H1 (cell line): ENCODE data around the gene OR10AD1. TPM values are rescaled to one million over a fixed set of nuclear protein-coding genes. Genes with fewer than 3 reads are reported as not detected.

ENCODE experiments used
- SIRT6 ChIP-seq: IDR thresholded peaks from one replicate; pipeline ENCODE4 v1.7.1; 2012; ENCODE audit warnings: low read length, inconsistent platforms
- polyA plus RNA-seq, 7 experiments: library from polyadenylated mRNA; depleted of rRNA in 3 of 7; stranded (reverse) in 5 of 7; unstranded in 2 of 7; fragments of >200 nt in 5 of 7; fragments of 200-250 nt in 2 of 7; gene quantifications; 1 replicate in 5 of 7; 2 replicates in 1 of 7; 4 replicates in 1 of 7; pipeline versions ENCODE4 v1.2.1 to v1.2.3, GENCODE V29; 2011 to 2013; ENCODE audit warnings: missing spikeins in 2 of 7, mixed read lengths in 2 of 7
- total RNA-seq: library from RNA; stranded (reverse); fragmentation: NEBNext Ultra II Directional; extraction: Animal tissue kit (Norgen Biotek cat#: 25700); gene quantifications from 2 replicates; pipeline ENCODE4 v1.2.1, GENCODE V29; 2021

OR10AD1 gene
- total and polyA plus RNA-seq, 2 of the 8 experiments (the other 6 are each of a cell fraction or from before 2014, with no cell fraction given): not detected

DNA sequence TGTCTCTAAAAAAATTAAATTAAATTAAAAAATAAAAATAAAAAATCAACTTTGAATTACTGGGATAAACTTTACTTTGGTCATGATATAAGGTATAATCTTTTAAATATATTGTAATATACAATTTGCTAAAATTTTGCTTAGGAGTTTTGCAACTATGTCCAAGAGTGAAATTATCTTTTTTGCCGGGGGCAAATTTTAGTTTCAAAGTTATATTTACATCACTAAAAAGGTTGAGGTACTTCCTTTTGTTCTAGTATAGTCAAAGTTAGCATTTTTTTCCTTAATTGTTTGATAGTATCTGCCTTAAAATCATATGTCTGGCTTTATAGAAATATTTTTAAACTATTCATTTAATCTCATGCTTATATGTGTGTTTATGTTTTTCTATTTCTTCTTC lies 17.6 kb upstream of the OR10AD1 start (continued):
- TF ChIP-seq SIRT6: no peak
